ENCODE results near the gene LENG9.

LENG9 gene

GRCh38 chr19:54439174-54439851, 24.3 kb downstream of the LENG9 start:
- DNase-seq (ENCODE audit: low spot score): peak; percentile 84

GRCh38 chr19:54436628-54437252, 26.8 kb downstream of the LENG9 start:
- no peak for DNase-seq (ENCODE audit: low spot score)

GRCh38 chr19:54436031-54436523, 27.5 kb downstream of the LENG9 start:
- DNase-seq (ENCODE audit: low spot score): no peak

GRCh38 chr19:54435551-54436016, 28.0 kb downstream of the LENG9 start:
- no peak for DNase-seq (ENCODE audit: low spot score)

- no peak for DNase-seq (ENCODE audit: low spot score)
Measured at GRCh38 chr19:54434873-54435214, 28.7 kb downstream of the LENG9 start.

- no peak for DNase-seq (ENCODE audit: low spot score)
Measured at GRCh38 chr19:54434112-54434872, 29.3 kb downstream of the LENG9 start.

GRCh38 chr19:54433697-54434096, 29.9 kb downstream of the LENG9 start:
- no peak for DNase-seq (ENCODE audit: low spot score)

GRCh38 chr19:54432144-54432738, 31.3 kb downstream of the LENG9 start:
- no peak for DNase-seq (ENCODE audit: low spot score)

GRCh38 chr19:54431255-54431838, 32.2 kb downstream of the LENG9 start:
- no peak for DNase-seq (ENCODE audit: low spot score)

GRCh38 chr19:54430306-54431254, 33.0 kb downstream of the LENG9 start:
- peak; percentile 86 for DNase-seq (ENCODE audit: low spot score)

GRCh38 chr19:54429545-54430227, 33.9 kb downstream of the LENG9 start:
- no peak for DNase-seq (ENCODE audit: low spot score)

GRCh38 chr19:54429176-54429495, 34.4 kb downstream of the LENG9 start:
- DNase-seq (ENCODE audit: low spot score): peak; percentile 33

GRCh38 chr19:54428323-54429175, 35.0 kb downstream of the LENG9 start:
- DNase-seq (ENCODE audit: low spot score): no peak

GRCh38 chr19:54427586-54427985, 36.0 kb downstream of the LENG9 start:
- peak; percentile 14 for DNase-seq (ENCODE audit: low spot score)

GRCh38 chr19:54426291-54426931, 37.2 kb downstream of the LENG9 start:
- no peak for DNase-seq (ENCODE audit: low spot score)

- no peak for DNase-seq (ENCODE audit: low spot score)
Measured at GRCh38 chr19:54425382-54425723, 38.2 kb downstream of the LENG9 start.

GRCh38 chr19:54424660-54425381, 38.8 kb downstream of the LENG9 start:
- DNase-seq (ENCODE audit: low spot score): peak; percentile 14

GRCh38 chr19:54424201-54424600, 39.4 kb downstream of the LENG9 start:
- no peak for DNase-seq (ENCODE audit: low spot score)

- peak; percentile 43 for DNase-seq (ENCODE audit: low spot score)
Measured at GRCh38 chr19:54422136-54422535, 41.4 kb downstream of the LENG9 start.
